GM23248 (cell line): ENCODE results near the gene GPR150. TPM values are rescaled to one million over a fixed set of nuclear protein-coding genes. Genes with fewer than 3 reads are reported as not detected.

ENCODE experiments used
- DNase-seq: peaks from one replicate; pipeline ENCODE4 v3.0.0-alpha.2; 2015
- H2AFZ ChIP-seq: fragments of 200-600 bp; sonication (generic); 2 replicates; pipeline ENCODE4 v1.6.1; 2016; ENCODE audit warnings: antibody characterized with exemption
- H3F3A ChIP-seq: fragments of 200-600 bp; sonication (generic); 2 replicates; pipeline ENCODE4 v1.6.1; 2016; ENCODE audit warnings: mild to moderate bottlenecking, antibody characterized with exemption, mixed run types; ENCODE audit not compliant: insufficient read depth
- H3K27ac ChIP-seq: fragments of 200-600 bp; sonication (generic); 2 replicates; pipeline ENCODE4 v1.5.1; 2016; ENCODE audit warnings: mild to moderate bottlenecking
- H3K27me3 ChIP-seq: fragments of 200-600 bp; sonication (generic); replicated peaks from 2 replicates; pipeline ENCODE4 v1.6.1; 2016; ENCODE audit warnings: mild to moderate bottlenecking; ENCODE audit not compliant: insufficient read depth
- H3K36me3 ChIP-seq: fragments of 200-600 bp; sonication (generic); 2 replicates; pipeline ENCODE4 v1.6.1; 2016; ENCODE audit warnings: low read depth, mild to moderate bottlenecking
- H3K4me1 ChIP-seq: fragments of 200-600 bp; sonication (generic); 2 replicates; pipeline ENCODE4 v1.6.1; 2016; ENCODE audit warnings: mild to moderate bottlenecking; ENCODE audit not compliant: insufficient read depth
- H3K4me2 ChIP-seq: fragments of 200-600 bp; sonication (generic); one replicate; pipeline ENCODE4 v1.6.1; 2016; ENCODE audit warnings: mild to moderate bottlenecking; ENCODE audit not compliant: unreplicated experiment
- H3K4me3 ChIP-seq: fragments of 200-600 bp; sonication (generic); 2 replicates; pipeline ENCODE4 v1.5.1; 2016; ENCODE audit warnings: mild to moderate bottlenecking
- H3K79me2 ChIP-seq: fragments of 200-600 bp; sonication (generic); 2 replicates; pipeline ENCODE4 v1.6.1; 2016; ENCODE audit warnings: mild to moderate bottlenecking; ENCODE audit not compliant: insufficient read depth
- H3K9ac ChIP-seq: fragments of 200-600 bp; sonication (generic); 2 replicates; pipeline ENCODE4 v1.6.1; 2016; ENCODE audit warnings: mild to moderate bottlenecking
- H3K9me2 ChIP-seq: fragments of 200-600 bp; sonication (generic); 2 replicates; pipeline ENCODE4 v1.6.1; 2016; ENCODE audit warnings: mixed run types, mild to moderate bottlenecking, moderate library complexity; ENCODE audit not compliant: insufficient read depth
- H3K9me3 ChIP-seq: fragments of 200-600 bp; sonication (generic); one replicate; pipeline ENCODE4 v1.6.1; 2017; ENCODE audit warnings: low read depth
- H4K20me1 ChIP-seq: fragments of 200-600 bp; sonication (generic); 2 replicates; pipeline ENCODE4 v1.6.0; 2016; ENCODE audit not compliant: insufficient read depth
- EZH2 ChIP-seq: fragments of 200-600 bp; sonication (generic); IDR thresholded peaks from 2 replicates; pipeline ENCODE4 v1.6.1; 2018; ENCODE audit warnings: antibody characterized with exemption, mild to moderate bottlenecking; ENCODE audit not compliant: insufficient read depth, poor library complexity, severe bottlenecking
- EZH2phosphoT487 ChIP-seq: fragments of 200-600 bp; sonication (generic); IDR thresholded peaks from 2 replicates; pipeline ENCODE4 v1.6.1; 2018; ENCODE audit warnings: antibody characterized with exemption, moderate library complexity, mild to moderate bottlenecking, low read depth; ENCODE audit not compliant: insufficient read depth
- WGBS, 2 experiments: methylation state at CpG; one replicate each; pipeline ENCODE4 v1.1.6; 2015 to 2017; ENCODE audit warnings: low lambda C conversion rate in 2 of 2, low coverage in 1 of 2; ENCODE audit errors: missing lambda C conversion rate in 2 of 2; 5-methylcytosine and 5-hydroxymethylcytosine counted together
- in situ Hi-C: fragments of 300-500 bp; cut with MboI; formaldehyde crosslinking; loops from 2 replicates; pipeline ENCODE4 v1.15.0; 2020
- polyA plus RNA-seq: library from polyadenylated mRNA; unstranded; fragments of >200 nt; fragmentation: Nextera tagmentation; extraction: Ambion mirVana; gene quantifications from 2 replicates; pipeline ENCODE4 v1.2.1, GENCODE V29; 2016
- total RNA-seq: library from RNA; depleted of rRNA; stranded (reverse); fragments of >200 nt; shearing (Covaris generic); gene quantifications from 2 replicates; pipeline ENCODE4 v1.2.3, GENCODE V29; 2014

Gene GPR150
- total and polyA plus RNA-seq, 2 experiments from 2014 or later: 0.25 to 1.1 TPM

DNA sequence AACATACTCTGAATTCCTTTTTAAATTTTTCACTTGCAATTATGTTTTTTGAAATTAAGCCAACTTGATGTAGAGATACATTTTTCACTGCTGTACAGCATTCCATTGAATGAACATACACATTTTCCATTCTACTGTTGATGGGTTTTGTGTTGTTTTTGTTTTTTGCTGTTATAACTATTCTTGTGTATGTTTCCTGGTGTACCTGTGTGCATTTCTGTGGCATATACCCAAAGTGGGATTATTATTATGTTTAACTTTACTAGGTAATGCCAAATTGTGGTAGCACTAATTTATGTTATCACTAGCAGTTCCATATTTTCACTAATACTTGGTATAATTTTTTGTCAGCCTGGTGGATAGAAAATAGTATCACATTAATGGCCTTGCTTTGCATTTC lies 29.4 kb downstream of the GPR150 start:
- no peaks in the 10 kb centered on the region for H4K20me1 ChIP-seq
- H3F3A ChIP-seq: peaks cover 29% of the 10 kb centered on the region
- H3K27me3 ChIP-seq: no peaks in the 10 kb centered on the region
- H3K4me1 ChIP-seq: peaks cover 5% of the 10 kb centered on the region; the same call in 1 of the 2 replicates
- no peak overlapping the region for H2AFZ ChIP-seq
- H3K36me3 ChIP-seq: no peaks in the 10 kb centered on the region
- H3K27ac ChIP-seq: no peak overlapping the region
- H3K9ac ChIP-seq: no peak overlapping the region
- no peaks in the 10 kb centered on the region for H3K9me2 ChIP-seq
- no peaks in the 10 kb centered on the region; the same call in 1 of the 2 replicates for H3K79me2 ChIP-seq
- in situ Hi-C loops: no loop called here
- H3K9me3 ChIP-seq: no peaks in the 10 kb centered on the region
- no peak overlapping the region for H3K4me2 ChIP-seq
- TF ChIP-seq EZH2: no peak
- TF ChIP-seq EZH2phosphoT487: no peak
- DNase-seq: no peak
- no peak overlapping the region for H3K4me3 ChIP-seq

DNA sequence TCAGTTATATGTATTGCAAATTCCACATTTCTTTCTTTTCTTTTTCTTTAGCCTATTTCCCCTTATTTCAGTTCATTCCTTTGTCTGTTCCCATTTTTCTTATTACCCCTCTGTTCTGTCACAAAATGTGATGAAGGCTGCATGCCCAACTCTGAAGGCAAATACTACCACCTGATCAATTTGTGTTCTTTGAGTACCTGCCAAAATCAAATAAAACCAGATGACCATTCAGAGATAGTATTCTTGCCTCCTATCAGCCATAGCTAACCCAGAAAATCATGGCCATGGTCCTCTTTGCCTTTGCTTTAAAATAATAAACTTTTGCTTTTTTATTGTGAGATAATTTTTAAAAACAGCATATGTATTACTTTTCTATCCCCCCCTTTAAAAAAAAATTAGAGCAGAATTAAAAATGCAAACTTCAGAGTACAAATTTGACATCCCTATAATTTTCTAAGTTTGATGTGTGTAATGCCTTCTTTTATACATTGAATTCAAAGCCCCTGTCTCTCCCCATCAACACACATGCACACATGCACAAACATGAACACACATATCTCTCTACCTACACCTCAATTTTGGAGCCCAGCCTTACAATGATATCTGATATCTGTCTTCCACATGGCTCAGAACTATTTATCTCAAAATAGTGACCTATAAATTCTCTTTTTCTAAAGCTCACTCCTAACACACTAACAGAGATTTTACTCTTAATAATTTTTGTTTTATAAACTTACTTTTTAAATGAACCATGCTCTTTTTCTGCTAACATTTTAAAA lies 30.1 kb downstream of the GPR150 start:
- in situ Hi-C loops: no loop called here
- no peak overlapping the region for H3K27ac ChIP-seq
- no peaks in the 10 kb centered on the region for H3K27me3 ChIP-seq
- no peaks in the 10 kb centered on the region for H4K20me1 ChIP-seq
- peaks cover 22% of the 10 kb centered on the region for H3F3A ChIP-seq
- H3K4me1 ChIP-seq: peaks cover 5% of the 10 kb centered on the region; the same call in 1 of the 2 replicates
- no peak for DNase-seq
- no peaks in the 10 kb centered on the region for H3K9me3 ChIP-seq
- H3K79me2 ChIP-seq: no peaks in the 10 kb centered on the region; the same call in 1 of the 2 replicates
- no peak overlapping the region for H2AFZ ChIP-seq
- TF ChIP-seq EZH2phosphoT487 (no peak), EZH2 (no peak)
- no peak overlapping the region for H3K9ac ChIP-seq
- H3K36me3 ChIP-seq: no peaks in the 10 kb centered on the region
- no peak overlapping the region for H3K4me3 ChIP-seq
- no peaks in the 10 kb centered on the region for H3K9me2 ChIP-seq
- no peak overlapping the region for H3K4me2 ChIP-seq

DNA sequence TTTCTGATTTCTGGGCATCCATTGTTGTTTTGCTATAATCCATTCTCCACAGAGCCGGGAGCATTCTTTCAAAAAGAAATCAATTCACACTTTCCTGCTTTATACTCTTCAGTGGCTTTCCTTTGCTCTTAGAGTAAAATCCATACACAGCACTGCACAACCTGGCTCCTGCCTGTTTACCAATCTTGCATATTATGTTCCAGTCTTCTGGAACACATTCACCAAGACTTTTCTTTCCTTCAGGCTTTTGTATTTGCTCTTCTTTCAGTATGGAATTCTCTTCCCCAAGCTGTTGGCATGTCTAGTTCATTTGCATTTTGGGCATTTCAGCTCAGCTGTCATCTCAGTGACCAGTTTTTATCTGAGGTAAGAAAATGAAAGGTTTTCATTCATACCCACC lies 33.0 kb downstream of the GPR150 start:
- H3K9me3 ChIP-seq: no peaks in the 10 kb centered on the region
- H3K36me3 ChIP-seq: no peaks in the 10 kb centered on the region
- no peaks in the 10 kb centered on the region for H3K27me3 ChIP-seq
- H3K27ac ChIP-seq: no peak overlapping the region
- H3F3A ChIP-seq: peaks cover under 1% of the 10 kb centered on the region; the same call in 1 of the 2 replicates
- in situ Hi-C loops: no loop called here
- no peak overlapping the region for H3K4me2 ChIP-seq
- no peak for TF ChIP-seq EZH2phosphoT487
- TF ChIP-seq EZH2: no peak
- H2AFZ ChIP-seq: no peak overlapping the region
- DNase-seq: no peak
- H3K79me2 ChIP-seq: no peaks in the 10 kb centered on the region; the same call in 1 of the 2 replicates
- no peak overlapping the region for H3K9ac ChIP-seq
- 55 to 60% methylated on average over 1 of the region's 1 CpG for WGBS, 2 experiments
- H4K20me1 ChIP-seq: no peaks in the 10 kb centered on the region
- H3K9me2 ChIP-seq: no peaks in the 10 kb centered on the region
- H3K4me1 ChIP-seq: no peaks in the 10 kb centered on the region; the same call in 1 of the 2 replicates
- no peak overlapping the region for H3K4me3 ChIP-seq

DNA sequence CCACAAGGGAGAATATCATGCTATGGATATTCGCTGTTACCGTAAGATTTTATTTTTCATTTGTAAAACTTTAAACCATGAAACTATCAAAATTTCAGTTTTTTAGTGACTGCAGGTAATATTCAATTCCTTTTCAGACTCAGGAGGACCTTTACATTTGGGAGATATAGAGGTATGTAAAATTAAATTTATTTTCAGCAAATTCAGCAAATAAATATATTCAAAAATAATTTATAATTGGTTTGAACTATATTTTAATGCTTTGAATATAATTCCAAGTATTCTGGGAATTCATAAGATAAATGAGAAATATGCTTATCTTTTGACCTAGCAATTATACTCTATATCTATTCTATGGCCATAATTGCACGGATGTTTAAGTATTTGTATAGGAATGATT lies 34.3 kb downstream of the GPR150 start:
- H3K9me2 ChIP-seq: no peaks in the 10 kb centered on the region
- no peaks in the 10 kb centered on the region for H4K20me1 ChIP-seq
- no peaks in the 10 kb centered on the region for H3K4me1 ChIP-seq
- H3K9me3 ChIP-seq: no peaks in the 10 kb centered on the region
- in situ Hi-C loops: no loop called here
- no peak overlapping the region for H3K4me2 ChIP-seq
- no peak overlapping the region for H3K9ac ChIP-seq
- H3K27ac ChIP-seq: no peak overlapping the region
- H3K4me3 ChIP-seq: no peak overlapping the region
- no peak overlapping the region for H2AFZ ChIP-seq
- DNase-seq: no peak
- no peaks in the 10 kb centered on the region for H3K36me3 ChIP-seq
- H3K79me2 ChIP-seq: no peaks in the 10 kb centered on the region; the same call in 1 of the 2 replicates
- TF ChIP-seq EZH2phosphoT487: no peak
- TF ChIP-seq EZH2: no peak
- no peaks in the 10 kb centered on the region for H3K27me3 ChIP-seq
- WGBS, 2 experiments: 83 to 85% methylated on average over 3 of the region's 3 CpGs
- H3F3A ChIP-seq: no peaks in the 10 kb centered on the region
